Neural progenitor cell (in vitro differentiated cells): ENCODE measurements around the gene ANK3. TPM values are rescaled to one million over a fixed set of nuclear protein-coding genes. Genes with fewer than 3 reads are reported as not detected.

ENCODE experiments used
- DNase-seq: peaks from one replicate; pipeline ENCODE4 v3.0.0-alpha.2; 2016; ENCODE audit warnings: low spot score
- H2AFZ ChIP-seq: fragments of 200-600 bp; sonication (generic); replicated peaks from 2 replicates; pipeline ENCODE4 v1.6.1; 2016; ENCODE audit warnings: antibody characterized with exemption
- H3F3A ChIP-seq: fragments of 200-600 bp; sonication (generic); 2 replicates; pipeline ENCODE4 v1.6.1; 2016; ENCODE audit warnings: antibody characterized with exemption, low read depth
- H3K27ac ChIP-seq: fragments of 200-600 bp; sonication (generic); 2 replicates; pipeline ENCODE4 v1.5.1; 2016; ENCODE audit warnings: mild to moderate bottlenecking
- H3K27me3 ChIP-seq: fragments of 200-600 bp; sonication (generic); 2 replicates; pipeline ENCODE4 v1.6.1; 2016; ENCODE audit warnings: mild to moderate bottlenecking, moderate library complexity
- H3K36me3 ChIP-seq: fragments of 200-600 bp; sonication (generic); 2 replicates; pipeline ENCODE4 v1.5.1; 2016
- H3K4me1 ChIP-seq: fragments of 200-600 bp; sonication (generic); 2 replicates; pipeline ENCODE4 v1.6.1; 2016; ENCODE audit warnings: mixed run types
- H3K4me2 ChIP-seq: fragments of 200-600 bp; sonication (generic); 2 replicates; pipeline ENCODE4 v1.6.1; 2016
- H3K4me3 ChIP-seq: fragments of 200-600 bp; sonication (generic); 2 replicates; pipeline ENCODE4 v1.5.1; 2016
- H3K79me2 ChIP-seq: fragments of 200-600 bp; sonication (generic); 2 replicates; pipeline ENCODE4 v1.6.1; 2016; ENCODE audit warnings: low read depth
- H3K9ac ChIP-seq: fragments of 200-600 bp; sonication (generic); 2 replicates; pipeline ENCODE4 v1.6.1; 2016
- H3K9me3 ChIP-seq: fragments of 200-600 bp; sonication (generic); 2 replicates; pipeline ENCODE4 v1.5.1; 2016; ENCODE audit warnings: low read depth
- H4K20me1 ChIP-seq: fragments of 200-600 bp; sonication (generic); 2 replicates; pipeline ENCODE4 v1.6.1; 2016; ENCODE audit warnings: low read depth
- H3K27ac Mint-ChIP-seq: 3 replicates; pipeline ENCODE4 v1.8.0; 2021; ENCODE audit warnings: mixed read lengths
- H3K27me3 Mint-ChIP-seq: 2 replicates; pipeline ENCODE4 v1.8.0; 2022; ENCODE audit warnings: low read depth, mild to moderate bottlenecking, inconsistent platforms, moderate library complexity, mixed read lengths; ENCODE audit not compliant: insufficient read depth
- H3K36me3 Mint-ChIP-seq: 3 replicates; pipeline ENCODE4 v1.8.0; 2021; ENCODE audit warnings: mixed read lengths
- H3K4me1 Mint-ChIP-seq: 3 replicates; pipeline ENCODE4 v1.8.0; 2021; ENCODE audit warnings: mixed read lengths
- H3K4me3 Mint-ChIP-seq: 3 replicates; pipeline ENCODE4 v1.8.0; 2021; ENCODE audit warnings: mild to moderate bottlenecking, moderate library complexity, mixed read lengths
- H3K9me3 Mint-ChIP-seq: 3 replicates; pipeline ENCODE4 v1.8.0; 2020; ENCODE audit warnings: mixed read lengths
- EZH2 ChIP-seq: fragments of 200-600 bp; sonication (generic); IDR thresholded peaks from 2 replicates; pipeline ENCODE4 v1.6.1; 2017; ENCODE audit warnings: antibody characterized with exemption, mild to moderate bottlenecking, moderate library complexity
- EZH2phosphoT487 ChIP-seq: fragments of 200-600 bp; sonication (generic); IDR thresholded peaks from 2 replicates; pipeline ENCODE4 v1.6.1; 2017; ENCODE audit warnings: antibody characterized with exemption
- total RNA-seq: library from RNA; depleted of rRNA; stranded (reverse); fragments of >200 nt; gene quantifications from 2 replicates; pipeline ENCODE4 v1.2.3, GENCODE V29; 2015; ENCODE audit warnings: low replicate concordance
- TF ChIP-seq, protein P1 (sequence below): fragments of 200-600 bp; sonication (generic); IDR thresholded peaks from 2 replicates; pipeline ENCODE4 v1.5.1; 2017; ENCODE audit warnings: antibody characterized with exemption, mild to moderate bottlenecking

ANK3 gene
- total RNA-seq, 1 donor from 2014 or later: 54.1 TPM

GRCh38 chr10:60384011-60384410 is 5.7 kb downstream of the ANK3 start:
- no peak overlapping the region for H3K27ac ChIP-seq
- Mint-ChIP-seq H3K36me3 (no peaks in the 10 kb centered on the region), H3K4me1 (peaks cover 16% of the 10 kb centered on the region), H3K9me3 (no peaks in the 10 kb centered on the region), H3K27me3 (no peaks in the 10 kb centered on the region), H3K27ac (no peak overlapping the region), H3K4me3 (no peak overlapping the region)
- H4K20me1 ChIP-seq: no peaks in the 10 kb centered on the region
- DNase-seq: no peak
- no peak overlapping the region for H3K4me3 ChIP-seq
- H3F3A ChIP-seq: peaks cover 4% of the 10 kb centered on the region
- no peak overlapping the region for H3K4me2 ChIP-seq
- no peak overlapping the region for H2AFZ ChIP-seq
- H3K9ac ChIP-seq: no peak overlapping the region
- no peaks in the 10 kb centered on the region for H3K79me2 ChIP-seq
- H3K36me3 ChIP-seq: no peaks in the 10 kb centered on the region
- H3K27me3 ChIP-seq: no peaks in the 10 kb centered on the region
- H3K4me1 ChIP-seq: peaks cover 16% of the 10 kb centered on the region
- H3K9me3 ChIP-seq: no peaks in the 10 kb centered on the region
- no peak for TF ChIP-seq EZH2
- TF ChIP-seq, protein P1, sequence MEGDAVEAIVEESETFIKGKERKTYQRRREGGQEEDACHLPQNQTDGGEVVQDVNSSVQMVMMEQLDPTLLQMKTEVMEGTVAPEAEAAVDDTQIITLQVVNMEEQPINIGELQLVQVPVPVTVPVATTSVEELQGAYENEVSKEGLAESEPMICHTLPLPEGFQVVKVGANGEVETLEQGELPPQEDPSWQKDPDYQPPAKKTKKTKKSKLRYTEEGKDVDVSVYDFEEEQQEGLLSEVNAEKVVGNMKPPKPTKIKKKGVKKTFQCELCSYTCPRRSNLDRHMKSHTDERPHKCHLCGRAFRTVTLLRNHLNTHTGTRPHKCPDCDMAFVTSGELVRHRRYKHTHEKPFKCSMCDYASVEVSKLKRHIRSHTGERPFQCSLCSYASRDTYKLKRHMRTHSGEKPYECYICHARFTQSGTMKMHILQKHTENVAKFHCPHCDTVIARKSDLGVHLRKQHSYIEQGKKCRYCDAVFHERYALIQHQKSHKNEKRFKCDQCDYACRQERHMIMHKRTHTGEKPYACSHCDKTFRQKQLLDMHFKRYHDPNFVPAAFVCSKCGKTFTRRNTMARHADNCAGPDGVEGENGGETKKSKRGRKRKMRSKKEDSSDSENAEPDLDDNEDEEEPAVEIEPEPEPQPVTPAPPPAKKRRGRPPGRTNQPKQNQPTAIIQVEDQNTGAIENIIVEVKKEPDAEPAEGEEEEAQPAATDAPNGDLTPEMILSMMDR: no peak
- no peak for TF ChIP-seq EZH2phosphoT487

GRCh38 chr10:60382946-60383681 is 6.6 kb downstream of the ANK3 start:
- no peak for DNase-seq
- no peaks in the 10 kb centered on the region for H3K9me3 ChIP-seq
- Mint-ChIP-seq H3K27me3 (no peaks in the 10 kb centered on the region), H3K36me3 (no peaks in the 10 kb centered on the region), H3K9me3 (no peaks in the 10 kb centered on the region), H3K4me3 (no peak overlapping the region), H3K4me1 (peaks cover 7% of the 10 kb centered on the region), H3K27ac (no peak overlapping the region)
- no peaks in the 10 kb centered on the region for H3F3A ChIP-seq
- H3K4me3 ChIP-seq: no peak overlapping the region
- no peaks in the 10 kb centered on the region for H3K36me3 ChIP-seq
- no peak overlapping the region for H3K9ac ChIP-seq
- H4K20me1 ChIP-seq: no peaks in the 10 kb centered on the region
- H2AFZ ChIP-seq: no peak overlapping the region
- peaks cover 7% of the 10 kb centered on the region for H3K4me1 ChIP-seq
- H3K27ac ChIP-seq: no peak overlapping the region
- H3K4me2 ChIP-seq: no peak overlapping the region
- H3K27me3 ChIP-seq: no peaks in the 10 kb centered on the region
- TF ChIP-seq EZH2phosphoT487: no peak
- TF ChIP-seq, protein P1: no peak
- no peaks in the 10 kb centered on the region for H3K79me2 ChIP-seq

DNA sequence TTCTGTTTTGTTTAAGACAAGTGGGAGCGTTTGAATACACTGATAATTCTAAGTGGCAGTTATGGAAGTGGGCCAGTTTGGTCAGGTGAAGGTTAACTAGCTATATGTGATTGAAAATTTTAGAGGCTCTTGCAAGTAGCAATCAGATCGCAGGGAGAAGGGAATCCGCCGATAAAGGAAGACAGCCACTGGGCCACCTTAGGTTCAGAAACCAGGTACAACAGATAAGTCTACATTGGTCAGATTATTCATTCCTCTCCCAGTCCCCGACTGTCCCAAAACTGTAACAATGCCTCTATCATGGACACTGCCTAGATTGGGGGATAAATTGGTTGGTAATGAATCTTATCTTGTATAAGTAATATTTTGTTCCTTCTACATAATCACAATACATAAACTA is 8.9 kb downstream of the ANK3 start:
- Histone ChIP-seq H3K79me2 (no peaks in the 10 kb centered on the region), H3K36me3 (no peaks in the 10 kb centered on the region), H3K27ac (no peak overlapping the region), H2AFZ (no peak overlapping the region), H3K27me3 (no peaks in the 10 kb centered on the region), H3K9ac (no peak overlapping the region), H3K4me1 (no peaks in the 10 kb centered on the region), H3K4me2 (no peak overlapping the region), H4K20me1 (no peaks in the 10 kb centered on the region), H3F3A (no peaks in the 10 kb centered on the region), H3K4me3 (no peak overlapping the region), H3K9me3 (no peaks in the 10 kb centered on the region)
- Mint-ChIP-seq H3K4me1 (no peaks in the 10 kb centered on the region), H3K27me3 (no peaks in the 10 kb centered on the region), H3K9me3 (no peaks in the 10 kb centered on the region), H3K27ac (no peak overlapping the region), H3K4me3 (no peak overlapping the region), H3K36me3 (no peaks in the 10 kb centered on the region)
- no peak for DNase-seq
- TF ChIP-seq EZH2 (no peak), EZH2phosphoT487 (no peak)
- TF ChIP-seq, protein P1: no peak
